ENCODE results near the gene CLK2.
"Not testable (repeated sequence)": the region's sequence is repeated elsewhere in the genome, so short reads cannot be mapped to it uniquely, and the experiment has no call there.

CLK2 gene

GRCh38 chr1:155228096-155228427 lies 45.2 kb downstream of the CLK2 start:
- no peak for TF ChIP-seq CTCF (conservative IDR thresholded peaks at IDR 0.05)
- peak overlapping the region; percentile 82 for H3K27ac ChIP-seq

- no peak for TF ChIP-seq CTCF (conservative IDR thresholded peaks at IDR 0.05)
- peak overlapping the region; percentile 82 for H3K27ac ChIP-seq
Measured at GRCh38 chr1:155227261-155228095, 45.8 kb downstream of the CLK2 start.

- no peak for TF ChIP-seq CTCF (conservative IDR thresholded peaks at IDR 0.05)
- peak overlapping the region; percentile 82 for H3K27ac ChIP-seq
Measured at GRCh38 chr1:155226910-155227260, 46.4 kb downstream of the CLK2 start.

- TF ChIP-seq CTCF (conservative IDR thresholded peaks at IDR 0.05) = peak; percentile 53
- peak overlapping the region; percentile 82 for H3K27ac ChIP-seq
Measured at GRCh38 chr1:155226188-155226909, 47.0 kb downstream of the CLK2 start.

GRCh38 chr1:155225404-155225759 lies 47.9 kb downstream of the CLK2 start:
- H3K27ac ChIP-seq = peak overlapping the region; percentile 82; the same call in 1 of the 2 replicates

GRCh38 chr1:155223047-155223446 lies 50.3 kb downstream of the CLK2 start:
- no peak overlapping the region for H3K27ac ChIP-seq

GRCh38 chr1:155220211-155220965 lies 52.9 kb downstream of the CLK2 start:
- not testable (repeated sequence) for H3K27ac ChIP-seq

More at GRCh38 chr1:155223047-155223446, 50.3 kb downstream of the CLK2 start:
- TF ChIP-seq CTCF (conservative IDR thresholded peaks at IDR 0.05) = no peak

- peak overlapping the region; percentile 21; the same call in 1 of the 2 replicates for H3K27ac ChIP-seq
- TF ChIP-seq CTCF (conservative IDR thresholded peaks at IDR 0.05) = no peak
Measured at GRCh38 chr1:155219592-155220031, 53.7 kb downstream of the CLK2 start.
